GM23248 (cell line): Measurements from ENCODE around the gene CSTF2. TPM values are rescaled to one million over a fixed set of nuclear protein-coding genes. Genes with fewer than 3 reads are reported as not detected.

ENCODE experiments used
- DNase-seq: peaks from one replicate; pipeline ENCODE4 v3.0.0-alpha.2; 2015
- H2AFZ ChIP-seq: fragments of 200-600 bp; sonication (generic); 2 replicates; pipeline ENCODE4 v1.6.1; 2016; ENCODE audit warnings: antibody characterized with exemption
- H3F3A ChIP-seq: fragments of 200-600 bp; sonication (generic); 2 replicates; pipeline ENCODE4 v1.6.1; 2016; ENCODE audit warnings: mild to moderate bottlenecking, antibody characterized with exemption, mixed run types; ENCODE audit not compliant: insufficient read depth
- H3K27ac ChIP-seq: fragments of 200-600 bp; sonication (generic); 2 replicates; pipeline ENCODE4 v1.5.1; 2016; ENCODE audit warnings: mild to moderate bottlenecking
- H3K27me3 ChIP-seq: fragments of 200-600 bp; sonication (generic); replicated peaks from 2 replicates; pipeline ENCODE4 v1.6.1; 2016; ENCODE audit warnings: mild to moderate bottlenecking; ENCODE audit not compliant: insufficient read depth
- H3K36me3 ChIP-seq: fragments of 200-600 bp; sonication (generic); 2 replicates; pipeline ENCODE4 v1.6.1; 2016; ENCODE audit warnings: low read depth, mild to moderate bottlenecking
- H3K4me1 ChIP-seq: fragments of 200-600 bp; sonication (generic); 2 replicates; pipeline ENCODE4 v1.6.1; 2016; ENCODE audit warnings: mild to moderate bottlenecking; ENCODE audit not compliant: insufficient read depth
- H3K4me2 ChIP-seq: fragments of 200-600 bp; sonication (generic); one replicate; pipeline ENCODE4 v1.6.1; 2016; ENCODE audit warnings: mild to moderate bottlenecking; ENCODE audit not compliant: unreplicated experiment
- H3K4me3 ChIP-seq: fragments of 200-600 bp; sonication (generic); 2 replicates; pipeline ENCODE4 v1.5.1; 2016; ENCODE audit warnings: mild to moderate bottlenecking
- H3K79me2 ChIP-seq: fragments of 200-600 bp; sonication (generic); 2 replicates; pipeline ENCODE4 v1.6.1; 2016; ENCODE audit warnings: mild to moderate bottlenecking; ENCODE audit not compliant: insufficient read depth
- H3K9ac ChIP-seq: fragments of 200-600 bp; sonication (generic); 2 replicates; pipeline ENCODE4 v1.6.1; 2016; ENCODE audit warnings: mild to moderate bottlenecking
- H3K9me2 ChIP-seq: fragments of 200-600 bp; sonication (generic); 2 replicates; pipeline ENCODE4 v1.6.1; 2016; ENCODE audit warnings: mixed run types, mild to moderate bottlenecking, moderate library complexity; ENCODE audit not compliant: insufficient read depth
- H3K9me3 ChIP-seq: fragments of 200-600 bp; sonication (generic); one replicate; pipeline ENCODE4 v1.6.1; 2017; ENCODE audit warnings: low read depth
- H4K20me1 ChIP-seq: fragments of 200-600 bp; sonication (generic); 2 replicates; pipeline ENCODE4 v1.6.0; 2016; ENCODE audit not compliant: insufficient read depth
- EZH2 ChIP-seq: fragments of 200-600 bp; sonication (generic); IDR thresholded peaks from 2 replicates; pipeline ENCODE4 v1.6.1; 2018; ENCODE audit warnings: antibody characterized with exemption, mild to moderate bottlenecking; ENCODE audit not compliant: insufficient read depth, poor library complexity, severe bottlenecking
- EZH2phosphoT487 ChIP-seq: fragments of 200-600 bp; sonication (generic); IDR thresholded peaks from 2 replicates; pipeline ENCODE4 v1.6.1; 2018; ENCODE audit warnings: antibody characterized with exemption, moderate library complexity, mild to moderate bottlenecking, low read depth; ENCODE audit not compliant: insufficient read depth
- WGBS, 2 experiments: methylation state at CpG; one replicate each; pipeline ENCODE4 v1.1.6; 2015 to 2017; ENCODE audit warnings: low lambda C conversion rate in 2 of 2, low coverage in 1 of 2; ENCODE audit errors: missing lambda C conversion rate in 2 of 2; 5-methylcytosine and 5-hydroxymethylcytosine counted together
- in situ Hi-C: fragments of 300-500 bp; cut with MboI; formaldehyde crosslinking; loops from 2 replicates; pipeline ENCODE4 v1.15.0; 2020
- polyA plus RNA-seq: library from polyadenylated mRNA; unstranded; fragments of >200 nt; fragmentation: Nextera tagmentation; extraction: Ambion mirVana; gene quantifications from 2 replicates; pipeline ENCODE4 v1.2.1, GENCODE V29; 2016
- total RNA-seq: library from RNA; depleted of rRNA; stranded (reverse); fragments of >200 nt; shearing (Covaris generic); gene quantifications from 2 replicates; pipeline ENCODE4 v1.2.3, GENCODE V29; 2014

The CSTF2 gene
- total and polyA plus RNA-seq, 2 experiments from 2014 or later, result 12.3 to 15.7 TPM

DNA sequence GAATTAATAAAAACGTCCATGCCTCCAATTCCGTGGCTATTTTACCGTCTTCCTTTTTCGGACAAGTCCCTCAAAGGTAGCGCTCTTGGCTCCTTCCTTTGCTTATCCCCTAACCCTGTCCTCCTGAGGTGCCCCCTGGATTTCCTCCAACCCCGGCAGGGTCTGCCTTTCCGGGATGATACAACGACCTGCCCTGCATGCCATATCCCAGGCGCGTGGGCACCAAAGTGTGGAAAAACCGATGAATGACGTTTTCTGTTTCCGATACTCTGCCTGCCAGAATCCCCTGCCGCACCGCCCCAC lies 706 bp upstream of the CSTF2 start:
- H3K79me2 ChIP-seq, result peaks cover 9% of the 10 kb centered on the region
- no peaks in the 10 kb centered on the region for H4K20me1 ChIP-seq
- H3K9me2 ChIP-seq, result no peaks in the 10 kb centered on the region
- H3K9me3 ChIP-seq, result no peaks in the 10 kb centered on the region
- in situ Hi-C loops, result no loop called here
- 0 to 2% methylated on average over 13 to 15 of the region's 15 CpGs for WGBS, 2 experiments
- no peak for DNase-seq
- H3K4me1 ChIP-seq, result no peaks in the 10 kb centered on the region
- H3F3A ChIP-seq, result no peaks in the 10 kb centered on the region
- peak overlapping the region; percentile 96 for H2AFZ ChIP-seq
- 0 out of 2 replicates have a peak, but pooled peaks cover 5% of the 10 kb centered on the region for H3K36me3 ChIP-seq
- no peak for TF ChIP-seq EZH2
- TF ChIP-seq EZH2phosphoT487, result no peak
- no peaks in the 10 kb centered on the region for H3K27me3 ChIP-seq
- H3K9ac ChIP-seq, result peak overlapping the region; percentile 82
- H3K4me2 ChIP-seq, result peak overlapping the region; percentile 78
- peak overlapping the region; percentile 84 for H3K4me3 ChIP-seq
- peak overlapping the region; percentile 77 for H3K27ac ChIP-seq

DNA sequence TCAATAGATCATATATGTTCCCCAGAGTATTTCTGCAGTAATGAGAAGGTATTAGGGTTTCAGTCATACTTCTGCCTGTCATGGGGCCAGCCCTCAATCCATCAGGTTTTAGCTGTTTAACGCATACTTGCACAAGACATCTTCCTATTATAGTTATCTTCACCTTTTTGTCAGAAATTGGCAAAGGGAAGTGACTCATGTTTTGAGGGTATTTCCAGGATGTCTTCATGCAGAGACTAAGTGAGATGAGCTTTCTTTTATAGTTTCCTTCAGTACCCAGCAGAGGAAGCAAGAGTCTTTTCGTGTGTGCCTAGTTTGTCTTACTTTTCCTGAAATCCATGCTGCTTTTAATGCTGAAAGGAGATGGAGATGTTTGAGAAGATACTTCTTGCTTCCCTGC lies 9.5 kb downstream of the CSTF2 start:
- Histone ChIP-seq H4K20me1 (no peaks in the 10 kb centered on the region), H3K9ac (no peak overlapping the region), H3K4me2 (no peak overlapping the region), H3K27me3 (no peaks in the 10 kb centered on the region), H3F3A (no peaks in the 10 kb centered on the region), H3K36me3 (peaks cover 12% of the 10 kb centered on the region; the same call in 1 of the 2 replicates), H3K9me2 (no peaks in the 10 kb centered on the region), H2AFZ (no peak overlapping the region), H3K79me2 (no peaks in the 10 kb centered on the region), H3K4me3 (no peak overlapping the region), H3K9me3 (no peaks in the 10 kb centered on the region), H3K4me1 (no peaks in the 10 kb centered on the region), H3K27ac (no peak overlapping the region)
- TF ChIP-seq EZH2 (no peak), EZH2phosphoT487 (no peak)
- peak; percentile 27 for DNase-seq
- WGBS, 2 experiments, result 42 to 45% methylated on average over 2 of the region's 2 CpGs
- in situ Hi-C loops, result no loop called here

DNA sequence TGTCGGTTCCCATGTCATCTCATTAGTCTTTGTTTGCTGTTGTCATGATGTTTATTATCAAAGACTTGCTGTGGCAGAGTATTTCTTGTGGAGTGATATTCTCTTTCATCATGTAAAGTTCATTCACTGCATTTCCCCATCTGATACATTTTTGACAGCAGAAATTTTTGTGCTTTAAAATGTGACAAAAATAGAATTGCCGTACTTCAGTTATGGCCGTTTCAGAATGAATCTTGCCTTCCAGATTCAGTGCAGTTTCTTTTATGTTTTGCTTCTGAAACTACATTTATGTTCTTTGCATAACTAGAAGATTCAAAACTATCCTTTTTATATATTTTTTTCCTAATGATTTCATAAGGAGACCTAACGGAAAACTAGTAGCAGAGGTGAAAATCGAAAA lies 10.0 kb downstream of the CSTF2 start:
- in situ Hi-C loops, result no loop called here
- Histone ChIP-seq H3K4me1 (no peaks in the 10 kb centered on the region), H3K36me3 (peaks cover 7% of the 10 kb centered on the region; the same call in 1 of the 2 replicates), H3K9me2 (no peaks in the 10 kb centered on the region), H2AFZ (no peak overlapping the region), H3K27me3 (no peaks in the 10 kb centered on the region), H3K27ac (no peak overlapping the region), H3K4me3 (no peak overlapping the region), H3K79me2 (no peaks in the 10 kb centered on the region), H3F3A (no peaks in the 10 kb centered on the region), H3K9ac (no peak overlapping the region), H3K9me3 (no peaks in the 10 kb centered on the region), H3K4me2 (no peak overlapping the region), H4K20me1 (no peaks in the 10 kb centered on the region)
- DNase-seq, result no peak
- 92 to 97% methylated on average over 5 of the region's 5 CpGs for WGBS, 2 experiments
- TF ChIP-seq EZH2 (no peak), EZH2phosphoT487 (no peak)

DNA sequence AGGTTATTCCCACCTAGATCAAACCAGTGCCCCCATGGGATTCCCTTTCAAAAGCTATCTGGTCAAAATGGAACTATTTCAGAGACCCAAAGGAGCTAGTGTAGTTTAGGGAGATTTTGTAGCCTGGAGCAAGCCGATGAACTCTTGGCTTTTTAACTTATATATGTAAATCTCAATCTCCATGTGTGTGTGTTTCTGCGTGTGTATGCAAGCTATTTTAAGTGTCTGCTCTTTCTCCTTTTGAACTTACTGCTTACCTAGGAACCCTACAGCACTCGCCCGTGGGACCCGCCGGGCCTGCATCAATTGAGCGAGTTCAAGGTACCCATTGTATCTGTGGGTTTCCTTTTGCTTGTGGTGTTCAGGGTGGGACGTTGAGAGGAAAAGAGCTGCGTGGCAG lies 10.4 kb downstream of the CSTF2 start:
- Histone ChIP-seq H3K4me1 (no peaks in the 10 kb centered on the region), H3K9me2 (no peaks in the 10 kb centered on the region), H3K27me3 (no peaks in the 10 kb centered on the region), H3K27ac (no peak overlapping the region), H3K9ac (no peak overlapping the region), H3K4me3 (no peak overlapping the region), H3K36me3 (peaks cover 7% of the 10 kb centered on the region; the same call in 1 of the 2 replicates), H3K79me2 (no peaks in the 10 kb centered on the region), H4K20me1 (no peaks in the 10 kb centered on the region), H3F3A (no peaks in the 10 kb centered on the region), H2AFZ (no peak overlapping the region), H3K4me2 (no peak overlapping the region), H3K9me3 (no peaks in the 10 kb centered on the region)
- no peak for TF ChIP-seq EZH2phosphoT487
- no peak for TF ChIP-seq EZH2
- WGBS, 2 experiments, result 94% methylated on average over 9 of the region's 9 CpGs
- in situ Hi-C loops, result no loop called here
- DNase-seq, result no peak
